Esophagus mucosa (tissue), 1 donor: ENCODE results near the gene SPTBN1. TPM values are rescaled to one million over a fixed set of nuclear protein-coding genes. Genes with fewer than 3 reads are reported as not detected.
"Not testable (repeated sequence)": the region's sequence is repeated elsewhere in the genome, so short reads cannot be mapped to it uniquely, and the experiment has no call there.

ENCODE experiments used
- ATAC-seq: fragments of 200-7000 bp; cut with Tn5 transposase; one replicate; pipeline ENCODE4 v1.9.1; 2020
- total RNA-seq: library from RNA; stranded (reverse); gene quantifications from one replicate; pipeline ENCODE4 v1.2.4, GENCODE V29; 2023
- donor health status: DM: yes; HTN: yes; CAD: no.

The SPTBN1 gene
- total RNA-seq, 1 donor from 2014 or later, result 77.2 TPM

DNA sequence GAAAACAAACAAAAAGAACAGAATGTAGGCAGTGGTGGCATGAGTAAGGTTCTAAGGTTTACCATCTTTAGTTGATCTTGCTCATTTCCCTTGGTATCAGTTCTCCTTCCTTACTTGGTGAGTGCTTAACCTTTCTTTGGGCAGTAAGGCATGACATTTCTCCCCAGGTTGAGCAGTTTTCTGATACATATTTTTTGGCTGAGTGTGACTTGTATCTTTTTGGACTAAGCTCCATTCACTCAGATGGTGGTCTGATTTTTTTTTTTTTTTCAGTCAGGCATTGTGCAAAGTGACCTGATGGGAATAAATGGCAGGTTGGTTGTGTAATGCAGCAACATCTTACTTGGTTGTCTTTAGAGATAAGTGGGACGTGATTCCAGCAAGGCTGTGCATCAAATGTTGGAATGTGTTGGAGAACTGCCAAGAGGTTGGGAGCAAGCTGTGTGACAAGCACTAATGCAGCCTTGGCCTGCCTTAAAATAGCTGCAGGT, 15.1 kb downstream of the SPTBN1 start:
- no peak for ATAC-seq

- no peak for ATAC-seq
Observed at GRCh38 chr2:54473851-54474250, 17.7 kb downstream of the SPTBN1 start.

- ATAC-seq, result no peak
Observed at GRCh38 chr2:54475285-54475684, 19.2 kb downstream of the SPTBN1 start.

GRCh38 chr2:54475919-54476318, 19.8 kb downstream of the SPTBN1 start:
- ATAC-seq, result no peak

- ATAC-seq, result no peak
Observed at GRCh38 chr2:54476852-54477251, 20.7 kb downstream of the SPTBN1 start.

DNA sequence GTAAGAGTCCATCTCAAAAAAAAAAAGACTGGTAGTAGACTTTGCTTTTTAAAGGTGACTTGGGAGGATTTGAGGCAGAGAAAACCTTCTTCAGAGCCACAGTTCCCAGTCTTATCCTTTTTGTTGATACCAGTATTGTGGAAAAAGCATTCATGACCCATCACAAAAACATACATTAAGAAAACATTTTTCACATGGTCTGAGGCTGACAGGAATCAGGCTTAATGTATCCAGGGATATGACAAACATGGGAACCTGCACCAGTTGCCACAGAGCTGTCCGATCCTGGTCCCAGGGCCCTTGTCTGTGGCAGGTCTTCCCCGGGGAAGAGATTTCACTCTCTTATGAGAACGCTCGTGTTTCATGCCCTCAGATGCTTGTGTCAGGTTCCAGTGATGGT, 21.8 kb downstream of the SPTBN1 start:
- no peak for ATAC-seq

GRCh38 chr2:54478899-54479298, 22.8 kb downstream of the SPTBN1 start:
- no peak for ATAC-seq

DNA sequence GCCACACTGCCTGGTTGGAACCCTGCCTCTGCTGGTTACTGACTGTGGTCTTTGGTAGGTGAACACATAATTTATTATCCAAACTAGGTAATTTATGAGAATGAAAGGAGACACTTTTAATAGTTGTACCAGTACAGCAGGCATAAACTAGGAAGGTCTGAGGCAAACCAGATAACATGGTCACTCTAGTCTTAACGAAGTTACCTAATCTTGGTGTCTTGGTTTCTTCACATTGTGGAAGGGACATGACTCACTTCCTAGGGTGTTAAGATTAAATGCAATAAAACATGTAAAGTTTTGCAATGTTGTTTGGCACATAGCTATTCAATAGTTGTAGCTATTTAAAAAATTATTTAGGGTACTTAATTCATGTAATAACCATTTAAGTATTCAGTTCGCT, 23.3 kb downstream of the SPTBN1 start:
- ATAC-seq, result peak; percentile 48

GRCh38 chr2:54480025-54480424, 23.9 kb downstream of the SPTBN1 start:
- ATAC-seq, result no peak

- no peak for ATAC-seq
Observed at GRCh38 chr2:54481686-54482085, 25.6 kb downstream of the SPTBN1 start.

DNA sequence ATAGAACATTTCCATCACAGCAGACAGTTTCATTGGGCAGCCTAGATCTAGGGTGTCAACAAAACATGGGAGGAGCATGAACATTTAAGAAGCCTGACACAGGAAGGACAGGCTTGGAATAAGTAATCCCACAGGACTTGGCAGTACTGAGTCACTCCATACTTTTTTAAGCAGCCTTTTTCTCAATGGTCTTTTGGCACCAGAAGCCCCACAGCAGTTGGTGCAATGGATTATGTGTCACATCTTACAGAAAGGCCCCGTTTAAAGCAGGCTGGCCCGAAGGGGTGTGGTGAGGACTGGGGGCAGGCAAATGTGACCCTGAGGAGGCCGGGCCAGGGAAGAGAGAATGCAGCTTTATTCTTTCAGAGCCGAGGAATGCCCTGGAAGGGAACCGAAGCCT, 26.6 kb downstream of the SPTBN1 start:
- peak; percentile 80 for ATAC-seq

GRCh38 chr2:54483426-54483825, 27.3 kb downstream of the SPTBN1 start:
- ATAC-seq, result peak; percentile 54

DNA sequence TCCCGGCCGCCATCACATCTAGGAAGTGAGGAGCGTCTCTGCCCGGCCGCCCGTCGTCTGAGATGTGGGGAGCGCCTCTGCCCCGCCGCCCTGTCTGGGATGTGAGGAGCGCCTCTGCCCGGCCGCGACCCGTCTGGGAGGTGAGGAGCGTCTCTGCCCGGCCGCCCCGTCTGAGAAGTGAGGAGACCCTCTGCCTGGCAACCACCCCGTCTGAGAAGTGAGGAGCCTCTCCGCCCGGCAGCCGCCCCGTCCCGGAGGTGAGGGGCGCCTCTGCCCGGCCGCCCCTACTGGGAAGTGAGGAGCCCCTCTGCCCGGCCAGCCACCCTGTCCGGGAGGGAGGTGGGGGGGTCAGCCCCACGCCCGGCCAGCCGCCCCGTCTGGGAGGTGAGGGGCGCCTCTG, 29.6 kb downstream of the SPTBN1 start:
- not testable (repeated sequence) for ATAC-seq

DNA sequence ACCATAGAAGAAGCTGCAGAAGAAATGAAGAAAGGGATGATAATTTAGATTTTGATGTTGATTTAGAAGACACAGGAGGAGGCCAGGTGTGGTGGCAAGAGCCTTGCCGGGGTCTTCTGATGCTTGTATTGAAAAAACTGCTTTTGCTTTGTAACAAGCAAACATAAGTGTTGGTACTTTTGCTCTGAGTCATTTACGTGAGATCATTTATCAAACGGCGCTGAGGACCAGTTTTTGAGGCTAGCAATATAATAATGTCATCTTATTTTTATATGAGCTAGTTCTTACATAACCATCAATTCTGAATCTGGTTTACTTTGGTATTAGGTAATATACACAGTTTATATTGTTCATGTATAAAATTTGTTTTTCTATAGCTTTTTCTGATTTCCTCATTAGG, 30.6 kb downstream of the SPTBN1 start:
- ATAC-seq, result no peak

- no peak for ATAC-seq
Observed at GRCh38 chr2:54490863-54491262, 34.7 kb downstream of the SPTBN1 start.

DNA sequence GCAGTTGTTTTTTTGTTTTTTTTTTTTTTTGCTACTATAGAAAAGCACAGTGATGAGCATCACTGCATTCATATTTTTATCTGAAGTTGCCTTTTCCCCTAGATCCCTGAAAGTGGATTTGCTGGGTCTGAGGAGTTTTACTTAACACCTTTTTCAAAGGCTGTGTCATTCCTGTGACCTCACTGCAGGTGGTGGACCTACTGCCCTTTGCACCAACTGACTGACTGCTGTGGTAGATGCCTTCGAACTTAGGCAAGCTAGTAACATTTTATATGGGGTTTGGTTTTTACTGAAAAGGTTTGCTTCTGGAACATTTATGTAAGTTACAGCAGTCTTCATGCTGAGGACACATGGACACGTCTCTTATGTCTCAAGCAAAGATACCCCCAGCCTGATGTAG, 36.2 kb downstream of the SPTBN1 start:
- no peak for ATAC-seq

GRCh38 chr2:54494087-54494486, 38.0 kb downstream of the SPTBN1 start:
- no peak for ATAC-seq

DNA sequence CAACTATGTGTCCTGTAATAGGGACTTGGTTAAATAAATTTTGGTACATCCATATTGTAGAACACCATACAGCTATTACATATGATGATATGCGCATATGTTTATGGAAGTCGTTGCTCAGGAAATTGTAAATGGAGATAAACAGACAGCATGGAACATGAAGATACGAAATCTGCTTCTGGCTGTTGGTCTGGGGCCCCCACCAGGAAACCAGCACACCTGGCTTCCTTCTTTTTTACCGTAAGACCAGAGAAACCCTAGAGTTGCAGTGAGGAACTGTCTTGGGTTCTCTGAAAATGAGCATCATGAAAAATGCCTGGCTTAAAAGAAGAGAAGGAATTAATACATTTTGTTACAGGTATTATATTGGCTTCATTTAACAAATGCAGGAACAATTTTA, 40.8 kb downstream of the SPTBN1 start:
- ATAC-seq, result no peak

DNA sequence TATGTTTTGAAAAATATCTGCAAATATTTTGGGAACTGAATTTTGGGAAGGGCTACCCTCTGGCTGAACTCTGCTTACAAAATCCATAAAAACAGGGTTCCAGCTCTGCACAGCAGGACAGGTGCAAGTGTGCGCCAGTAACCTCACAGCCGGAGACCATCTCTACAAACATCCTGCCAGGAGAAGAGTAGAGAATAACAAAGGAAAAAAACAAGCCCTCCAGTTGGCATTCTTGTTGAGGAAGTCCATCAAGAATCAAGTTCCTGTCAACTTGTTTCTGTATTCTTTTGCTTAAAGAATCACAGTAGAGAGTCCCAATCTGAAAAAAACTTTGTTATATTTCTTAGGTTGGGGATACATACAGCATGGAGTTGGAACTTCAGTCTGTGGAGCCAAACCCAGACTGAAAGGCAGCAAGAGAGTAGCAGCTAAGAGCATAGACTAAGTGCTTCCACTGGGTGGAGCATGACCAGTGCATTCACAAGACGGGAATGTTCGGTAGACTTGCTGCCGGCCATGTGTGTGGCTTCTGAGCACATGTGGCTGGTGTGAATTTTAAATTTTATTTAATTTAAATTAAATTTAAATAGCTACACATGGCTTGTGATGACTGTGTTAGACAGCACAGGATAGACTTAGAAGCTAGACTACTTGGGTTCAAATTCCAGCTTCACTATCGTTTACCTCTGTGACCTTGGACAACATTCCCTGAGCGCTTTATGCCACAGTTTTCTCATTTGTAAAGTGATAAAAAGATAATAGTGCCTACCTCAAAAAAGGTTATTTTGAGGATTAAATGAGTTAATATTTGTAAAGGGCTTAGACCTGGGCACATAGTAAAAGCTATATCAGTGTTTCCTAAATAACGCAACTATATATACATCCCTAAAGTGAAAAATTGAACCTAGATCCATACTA, 41.9 kb downstream of the SPTBN1 start:
- peak; percentile 45 for ATAC-seq

DNA sequence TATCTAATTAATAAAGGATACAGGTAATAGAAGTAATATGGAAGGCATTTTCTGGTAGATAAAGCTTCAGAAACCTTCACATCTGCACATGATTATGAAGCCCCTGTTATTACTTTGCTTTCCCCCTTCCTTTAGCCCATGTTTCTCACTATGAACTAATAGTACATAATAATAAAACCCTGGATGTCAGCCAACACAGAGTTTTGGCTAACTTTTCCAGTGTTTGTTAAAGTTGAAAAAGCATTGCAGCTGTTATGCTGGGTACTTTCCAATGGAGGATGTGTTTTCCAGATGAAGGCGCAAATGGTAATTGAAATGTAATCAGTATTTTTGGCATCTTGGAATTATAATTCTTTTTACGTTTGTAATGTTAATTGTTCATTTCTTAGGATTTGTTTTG, 43.5 kb downstream of the SPTBN1 start:
- ATAC-seq, result no peak

DNA sequence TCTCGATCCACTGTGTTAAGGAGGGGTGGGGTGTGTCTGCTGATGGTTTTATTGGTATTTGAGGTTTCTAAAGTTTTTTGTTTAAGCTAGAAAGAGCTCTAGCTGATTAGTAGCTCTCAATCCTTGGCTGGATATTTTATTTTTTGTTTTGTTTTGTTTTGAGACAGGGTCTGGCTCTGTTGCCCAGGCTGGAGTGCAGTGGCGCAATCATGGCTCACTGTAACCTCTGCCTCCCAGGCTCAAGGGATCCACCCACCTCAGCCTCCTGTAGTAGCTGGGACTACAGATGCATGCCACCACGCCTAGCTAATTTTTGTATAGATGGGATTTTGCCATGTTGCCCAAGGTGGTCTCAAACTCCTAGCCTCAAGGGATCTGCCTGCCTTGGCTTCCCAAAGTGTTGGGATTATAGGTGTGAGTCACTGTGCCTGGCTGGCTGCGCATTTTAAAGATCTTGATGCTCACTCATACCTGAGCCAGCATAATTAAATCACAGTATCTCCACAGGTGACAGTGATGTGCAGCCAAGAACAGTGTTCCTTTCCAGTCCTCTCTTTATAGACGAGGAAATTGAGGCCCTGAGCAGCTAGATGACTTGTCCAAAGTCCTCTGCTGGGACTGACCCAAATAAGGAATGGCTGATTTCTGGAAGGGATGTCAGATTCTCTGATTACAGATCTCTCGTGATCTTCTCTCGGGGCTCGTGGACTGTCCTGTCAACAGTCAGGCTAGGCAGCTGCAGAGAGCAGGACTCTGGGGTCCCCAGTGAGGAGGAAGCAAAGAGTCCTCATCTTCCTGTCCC, 44.5 kb downstream of the SPTBN1 start:
- no peak for ATAC-seq

GRCh38 chr2:54502731-54503130, 46.6 kb downstream of the SPTBN1 start:
- ATAC-seq, result no peak

- no peak for ATAC-seq
Observed at GRCh38 chr2:54503192-54503591, 47.1 kb downstream of the SPTBN1 start.

DNA sequence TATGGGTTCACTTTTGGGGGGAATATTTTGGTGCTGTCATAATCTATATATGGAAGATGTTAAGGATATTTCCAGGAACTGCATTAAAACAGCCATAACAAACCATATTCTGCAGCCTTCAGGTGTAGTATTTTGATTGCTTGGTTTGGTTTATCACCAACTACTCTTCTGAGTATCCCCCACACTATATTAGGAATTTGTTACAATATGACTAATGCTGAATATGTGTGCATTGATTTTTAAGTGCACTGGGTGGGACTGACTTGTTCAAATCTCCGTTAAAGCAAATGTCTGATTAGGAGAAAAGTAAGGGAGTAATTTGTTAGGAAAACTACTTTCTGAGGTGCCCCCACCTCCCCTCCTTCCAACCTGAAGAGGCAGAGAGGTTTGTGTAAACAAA, 47.7 kb downstream of the SPTBN1 start:
- ATAC-seq, result no peak
